Measurements from ENCODE around the gene KLK10. TPM values are rescaled to one million over a fixed set of nuclear protein-coding genes. Genes with fewer than 3 reads are reported as not detected.

KLK10 gene
- total RNA-seq, 2 experiments from 2014 or later, result not detected

- no peaks in the 10 kb centered on the region for H3K36me3 Mint-ChIP-seq (ENCODE audit: low read depth)
- no peaks in the 10 kb centered on the region for H3K9me3 Mint-ChIP-seq
- ATAC-seq (ENCODE audit: poor library complexity) (no peak), DNase-seq (no peak)
- intact Hi-C loops (cut with DNase I, micrococcal nuclease), result no loop called here
- no peaks in the 10 kb centered on the region for H3K36me3 ChIP-seq (ENCODE audit: insufficient read depth, low read length)
- no peaks in the 10 kb centered on the region for H3K4me1 Mint-ChIP-seq (ENCODE audit: low read depth)
- no peak overlapping the region for H3K4me3 Mint-ChIP-seq
- POLR2A ChIA-PET, result no interaction called here
- no peak for TF ChIP-seq CTCF (IDR thresholded peaks at IDR 0.05)
- peaks cover 3% of the 10 kb centered on the region for H3K4me1 ChIP-seq (ENCODE audit: insufficient read depth, low read length)
- CTCF ChIA-PET, result no interaction called here
- H3K27ac Mint-ChIP-seq, result no peak overlapping the region
- H3K27ac ChIP-seq (ENCODE audit: low read depth in 1 of 2, low read length in 2 of 2), result no peak overlapping the region
- peaks cover 9 to 40% of the 10 kb centered on the region in 2 experiments for H3K27me3 ChIP-seq (ENCODE audit: control insufficient read depth in 1 of 2, insufficient read depth in 2 of 2, low read length in 2 of 2)
- peaks cover 0 to 9% of the 10 kb centered on the region in 2 experiments for H3K9me3 ChIP-seq (ENCODE audit: control insufficient read depth in 1 of 2, insufficient read depth in 1 of 2, low read length in 2 of 2)
- H3K27me3 Mint-ChIP-seq, result peaks cover 55% of the 10 kb centered on the region
- no peak overlapping the region for H3K4me3 ChIP-seq (ENCODE audit: low read length)
These were observed 40.8 kb upstream of the KLK10 start for GRCh38 chr19:51060336-51060735.

- DNase-seq, result no peak
- H3K9me3 Mint-ChIP-seq, result no peaks in the 10 kb centered on the region
- no peak overlapping the region for H3K4me3 ChIP-seq (ENCODE audit: low read length)
- peaks cover 6 to 43% of the 10 kb centered on the region in 2 experiments for H3K27me3 ChIP-seq (ENCODE audit: control insufficient read depth in 1 of 2, insufficient read depth in 2 of 2, low read length in 2 of 2)
- ChIA-PET CTCF (no interaction called here), POLR2A (no interaction called here)
- no peak overlapping the region for H3K27ac Mint-ChIP-seq
- peaks cover 0 to 7% of the 10 kb centered on the region in 2 experiments for H3K9me3 ChIP-seq (ENCODE audit: control insufficient read depth in 1 of 2, insufficient read depth in 1 of 2, low read length in 2 of 2)
- no peaks in the 10 kb centered on the region for H3K36me3 Mint-ChIP-seq (ENCODE audit: low read depth)
- no peak overlapping the region for H3K4me3 Mint-ChIP-seq
- H3K36me3 ChIP-seq (ENCODE audit: insufficient read depth, low read length), result no peaks in the 10 kb centered on the region
- TF ChIP-seq CTCF (IDR thresholded peaks at IDR 0.05), result no peak
- H3K27me3 Mint-ChIP-seq, result peaks cover 56% of the 10 kb centered on the region
- no peak overlapping the region for H3K27ac ChIP-seq (ENCODE audit: low read depth in 1 of 2, low read length in 2 of 2)
- H3K4me1 Mint-ChIP-seq (ENCODE audit: low read depth), result no peaks in the 10 kb centered on the region
- ATAC-seq (ENCODE audit: poor library complexity), result no peak
- H3K4me1 ChIP-seq (ENCODE audit: insufficient read depth, low read length), result no peaks in the 10 kb centered on the region
- intact Hi-C loops (cut with DNase I, micrococcal nuclease), result no loop called here
These were observed 40.2 kb upstream of the KLK10 start for GRCh38 chr19:51059715-51060114.

GRCh38 chr19:51055866-51056265, 36.4 kb upstream of the KLK10 start:
- Histone ChIP-seq H3K9me3 (ENCODE audit: control insufficient read depth in 1 of 2, insufficient read depth in 1 of 2, low read length in 2 of 2) (no peaks in the 10 kb centered on the region), H3K36me3 (ENCODE audit: insufficient read depth, low read length) (no peaks in the 10 kb centered on the region), H3K27ac (ENCODE audit: low read depth in 1 of 2, low read length in 2 of 2) (no peak overlapping the region), H3K27me3 (ENCODE audit: control insufficient read depth in 1 of 2, insufficient read depth in 2 of 2, low read length in 2 of 2) (peaks cover 2 to 26% of the 10 kb centered on the region in 2 experiments), H3K4me1 (ENCODE audit: insufficient read depth, low read length) (no peaks in the 10 kb centered on the region), H3K4me3 (ENCODE audit: low read length) (no peak overlapping the region)
- CTCF ChIA-PET, result no interaction called here
- DNase-seq (no peak), ATAC-seq (ENCODE audit: poor library complexity) (no peak)
- Mint-ChIP-seq H3K4me3 (no peak overlapping the region), H3K4me1 (ENCODE audit: low read depth) (no peaks in the 10 kb centered on the region), H3K27me3 (peaks cover 44% of the 10 kb centered on the region), H3K9me3 (no peaks in the 10 kb centered on the region), H3K36me3 (ENCODE audit: low read depth) (no peaks in the 10 kb centered on the region), H3K27ac (no peak overlapping the region)
- no peak for TF ChIP-seq CTCF (IDR thresholded peaks at IDR 0.05)
- intact Hi-C loops (cut with DNase I, micrococcal nuclease), result no loop called here
- POLR2A ChIA-PET, result no interaction called here
